ENCODE results near the gene UBL4A.

DNA sequence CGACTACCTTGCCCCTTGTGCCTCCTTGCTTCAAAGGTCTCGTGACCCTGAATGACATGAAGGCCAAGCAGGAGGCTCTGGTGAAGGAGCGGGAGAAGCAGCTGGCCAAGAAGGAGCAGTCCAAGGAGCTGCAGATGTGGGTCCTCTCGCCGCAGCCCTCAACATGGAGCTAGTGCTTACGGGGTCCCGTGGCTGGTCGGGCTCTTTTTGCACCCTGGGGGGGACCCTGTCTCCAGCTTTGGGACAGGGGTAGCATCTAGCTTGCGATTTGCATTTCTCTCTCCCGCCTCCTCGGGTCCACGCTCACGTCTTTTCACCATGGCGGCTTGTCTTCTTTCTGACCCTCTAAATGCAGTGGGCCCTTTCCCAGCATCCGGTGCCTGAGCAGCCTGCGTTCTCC, 40.6 kb downstream of the UBL4A start:
- TF ChIP-seq, protein P1, sequence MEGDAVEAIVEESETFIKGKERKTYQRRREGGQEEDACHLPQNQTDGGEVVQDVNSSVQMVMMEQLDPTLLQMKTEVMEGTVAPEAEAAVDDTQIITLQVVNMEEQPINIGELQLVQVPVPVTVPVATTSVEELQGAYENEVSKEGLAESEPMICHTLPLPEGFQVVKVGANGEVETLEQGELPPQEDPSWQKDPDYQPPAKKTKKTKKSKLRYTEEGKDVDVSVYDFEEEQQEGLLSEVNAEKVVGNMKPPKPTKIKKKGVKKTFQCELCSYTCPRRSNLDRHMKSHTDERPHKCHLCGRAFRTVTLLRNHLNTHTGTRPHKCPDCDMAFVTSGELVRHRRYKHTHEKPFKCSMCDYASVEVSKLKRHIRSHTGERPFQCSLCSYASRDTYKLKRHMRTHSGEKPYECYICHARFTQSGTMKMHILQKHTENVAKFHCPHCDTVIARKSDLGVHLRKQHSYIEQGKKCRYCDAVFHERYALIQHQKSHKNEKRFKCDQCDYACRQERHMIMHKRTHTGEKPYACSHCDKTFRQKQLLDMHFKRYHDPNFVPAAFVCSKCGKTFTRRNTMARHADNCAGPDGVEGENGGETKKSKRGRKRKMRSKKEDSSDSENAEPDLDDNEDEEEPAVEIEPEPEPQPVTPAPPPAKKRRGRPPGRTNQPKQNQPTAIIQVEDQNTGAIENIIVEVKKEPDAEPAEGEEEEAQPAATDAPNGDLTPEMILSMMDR (IDR thresholded peaks at IDR 0.05) = no peak
- no peak for TF ChIP-seq ZBTB33 (IDR thresholded peaks at IDR 0.05; ENCODE audit: borderline replicate concordance, low read depth)
- TF ChIP-seq MAX (IDR thresholded peaks at IDR 0.05; ENCODE audit: low read depth) = no peak
- no peak for TF ChIP-seq POLR2AphosphoS5 (IDR thresholded peaks at IDR 0.05; ENCODE audit: low read depth, low read length)
- TF ChIP-seq, protein P2, sequence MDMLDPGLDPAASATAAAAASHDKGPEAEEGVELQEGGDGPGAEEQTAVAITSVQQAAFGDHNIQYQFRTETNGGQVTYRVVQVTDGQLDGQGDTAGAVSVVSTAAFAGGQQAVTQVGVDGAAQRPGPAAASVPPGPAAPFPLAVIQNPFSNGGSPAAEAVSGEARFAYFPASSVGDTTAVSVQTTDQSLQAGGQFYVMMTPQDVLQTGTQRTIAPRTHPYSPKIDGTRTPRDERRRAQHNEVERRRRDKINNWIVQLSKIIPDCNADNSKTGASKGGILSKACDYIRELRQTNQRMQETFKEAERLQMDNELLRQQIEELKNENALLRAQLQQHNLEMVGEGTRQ (IDR thresholded peaks at IDR 0.05; ENCODE audit: borderline replicate concordance, low read depth, low read length) = no peak
